MM.1S (cell line): Measurements from ENCODE around the gene PTPRN2.

ENCODE experiments used
- DNase-seq: peaks from one replicate; pipeline ENCODE4 v3.0.0-alpha.2; 2015
- H2AFZ ChIP-seq: fragments of 300-600 bp; sonication (generic); 2 replicates; pipeline ENCODE4 v1.6.0; 2016; ENCODE audit warnings: antibody characterized with exemption, low read length
- H3F3A ChIP-seq: fragments of 300-600 bp; sonication (generic); 2 replicates; pipeline ENCODE4 v1.6.1; 2016; ENCODE audit warnings: mild to moderate bottlenecking, antibody characterized with exemption, low read length, moderate library complexity, mixed read lengths; ENCODE audit not compliant: insufficient read depth
- H3K27ac ChIP-seq: fragments of 300-600 bp; sonication (generic); 2 replicates; pipeline ENCODE4 v1.5.1; 2016; ENCODE audit warnings: mild to moderate bottlenecking, low read length
- H3K27me3 ChIP-seq: fragments of 300-600 bp; sonication (generic); replicated peaks from 2 replicates; pipeline ENCODE4 v1.6.0; 2016; ENCODE audit warnings: low read length; ENCODE audit not compliant: insufficient read depth
- H3K36me3 ChIP-seq: fragments of 300-600 bp; sonication (generic); replicated peaks from 2 replicates; pipeline ENCODE4 v1.6.1; 2016; ENCODE audit warnings: mild to moderate bottlenecking, low read length, mixed read lengths; ENCODE audit not compliant: insufficient read depth
- H3K4me1 ChIP-seq: fragments of 300-600 bp; sonication (generic); 2 replicates; pipeline ENCODE4 v1.6.1; 2016; ENCODE audit warnings: low read length, mixed read lengths
- H3K4me2 ChIP-seq: fragments of 300-600 bp; sonication (generic); 2 replicates; pipeline ENCODE4 v1.6.0; 2016; ENCODE audit warnings: low read depth, low read length
- H3K4me3 ChIP-seq: fragments of 300-600 bp; sonication (generic); 2 replicates; pipeline ENCODE4 v1.5.1; 2016; ENCODE audit warnings: low read length, mixed read lengths
- H3K79me2 ChIP-seq: fragments of 300-600 bp; sonication (generic); 2 replicates; pipeline ENCODE4 v1.6.1; 2016; ENCODE audit warnings: mixed run types, low read length, mixed read lengths
- H3K9ac ChIP-seq: fragments of 300-600 bp; sonication (generic); 2 replicates; pipeline ENCODE4 v1.6.1; 2016; ENCODE audit warnings: low read length, mixed read lengths
- H3K9me2 ChIP-seq: fragments of 300-600 bp; sonication (generic); replicated peaks from 2 replicates; pipeline ENCODE4 v1.6.1; 2016; ENCODE audit warnings: mild to moderate bottlenecking, low read length, mixed read lengths; ENCODE audit not compliant: insufficient read depth
- H3K9me3 ChIP-seq: fragments of 300-600 bp; sonication (generic); replicated peaks from 2 replicates; pipeline ENCODE4 v1.6.1; 2016; ENCODE audit warnings: mild to moderate bottlenecking, low read length, mixed read lengths; ENCODE audit not compliant: insufficient read depth
- H4K20me1 ChIP-seq: fragments of 300-600 bp; sonication (generic); 2 replicates; pipeline ENCODE4 v1.6.1; 2016; ENCODE audit warnings: mild to moderate bottlenecking, low read length, moderate library complexity, mixed read lengths; ENCODE audit not compliant: insufficient read depth
- CTCF ChIP-seq: fragments of 300-600 bp; sonication (generic); IDR thresholded peaks from 2 replicates; pipeline ENCODE4 v1.5.1; 2016; ENCODE audit warnings: antibody characterized with exemption, low read length, mixed read lengths
- EZH2 ChIP-seq: fragments of 300-600 bp; sonication (generic); optimal IDR thresholded peaks from 2 replicates; pipeline ENCODE3; 2017; ENCODE audit warnings: low read depth, mild to moderate bottlenecking, antibody characterized with exemption, low read length, mixed read lengths
- EZH2phosphoT487 ChIP-seq: fragments of 300-600 bp; sonication (generic); IDR thresholded peaks from 2 replicates; pipeline ENCODE4 v1.6.1; 2018; ENCODE audit warnings: antibody characterized with exemption, low read length

The PTPRN2 gene

GRCh38 chr7:157507987-157508386, 1079.6 kb downstream of the PTPRN2 start:
- Histone ChIP-seq H3K36me3 (no peaks in the 10 kb centered on the region), H2AFZ (no peak overlapping the region), H3K79me2 (no peaks in the 10 kb centered on the region), H3K27me3 (peaks cover 65% of the 10 kb centered on the region), H3K4me2 (no peak overlapping the region), H4K20me1 (no peaks in the 10 kb centered on the region), H3K9me3 (no peaks in the 10 kb centered on the region), H3K27ac (no peak overlapping the region), H3K9ac (no peak overlapping the region), H3F3A (no peaks in the 10 kb centered on the region), H3K4me3 (no peak overlapping the region), H3K9me2 (no peaks in the 10 kb centered on the region), H3K4me1 (no peaks in the 10 kb centered on the region)
- TF ChIP-seq EZH2phosphoT487 (no peak), CTCF (no peak), EZH2 (no peak)
- DNase-seq = no peak

GRCh38 chr7:157506268-157506667, 1081.4 kb downstream of the PTPRN2 start:
- H4K20me1 ChIP-seq = no peaks in the 10 kb centered on the region
- H3K9me2 ChIP-seq = no peaks in the 10 kb centered on the region
- H3K79me2 ChIP-seq = no peaks in the 10 kb centered on the region
- H3K9me3 ChIP-seq = no peaks in the 10 kb centered on the region
- no peaks in the 10 kb centered on the region for H3K4me1 ChIP-seq
- H3K9ac ChIP-seq = no peak overlapping the region
- no peaks in the 10 kb centered on the region for H3F3A ChIP-seq
- no peak overlapping the region for H3K4me2 ChIP-seq
- no peak for TF ChIP-seq CTCF
- no peak for TF ChIP-seq EZH2
- no peak for TF ChIP-seq EZH2phosphoT487
- no peak for DNase-seq
- no peak overlapping the region for H3K4me3 ChIP-seq
- H3K27me3 ChIP-seq = peaks cover 82% of the 10 kb centered on the region
- H2AFZ ChIP-seq = no peak overlapping the region
- H3K27ac ChIP-seq = no peak overlapping the region
- no peaks in the 10 kb centered on the region for H3K36me3 ChIP-seq

- Histone ChIP-seq H3K79me2 (no peaks in the 10 kb centered on the region), H3K9me3 (no peaks in the 10 kb centered on the region), H3K4me1 (no peaks in the 10 kb centered on the region), H3K4me2 (no peak overlapping the region), H2AFZ (no peak overlapping the region), H3K9ac (no peak overlapping the region), H3K4me3 (no peak overlapping the region), H3K9me2 (no peaks in the 10 kb centered on the region), H3F3A (no peaks in the 10 kb centered on the region), H4K20me1 (no peaks in the 10 kb centered on the region), H3K27me3 (peaks cover 83% of the 10 kb centered on the region), H3K27ac (no peak overlapping the region), H3K36me3 (no peaks in the 10 kb centered on the region)
- no peak for TF ChIP-seq EZH2
- TF ChIP-seq CTCF = no peak
- no peak for TF ChIP-seq EZH2phosphoT487
- no peak for DNase-seq
Measured at GRCh38 chr7:157505646-157506045, 1082.0 kb downstream of the PTPRN2 start.
